Smooth muscle cell (in vitro differentiated cells): ENCODE results near the gene PDLIM1. TPM values are rescaled to one million over a fixed set of nuclear protein-coding genes. Genes with fewer than 3 reads are reported as not detected.

Source experiments
- DNase-seq: peaks from one replicate; lab custom pipeline; 2025; ENCODE audit not compliant: unreplicated experiment; lab: John Stamatoyannopoulos, UW
- H2AFZ ChIP-seq: fragments of 200-600 bp; sonication (generic); 2 replicates; pipeline ENCODE4 v1.6.0; 2016; ENCODE audit warnings: antibody characterized with exemption, low read depth, mild to moderate bottlenecking
- H3F3A ChIP-seq: fragments of 200-600 bp; sonication (generic); 2 replicates; pipeline ENCODE4 v1.6.0; 2017; ENCODE audit warnings: antibody characterized with exemption, low read depth
- H3K27ac ChIP-seq: fragments of 200-600 bp; sonication (generic); 2 replicates; pipeline ENCODE4 v1.5.1; 2016; ENCODE audit warnings: low read depth, mild to moderate bottlenecking
- H3K27me3 ChIP-seq: fragments of 200-600 bp; sonication (generic); 2 replicates; pipeline ENCODE4 v1.6.1; 2016; ENCODE audit warnings: low read depth, mild to moderate bottlenecking
- H3K36me3 ChIP-seq: fragments of 200-600 bp; sonication (generic); 2 replicates; pipeline ENCODE4 v1.5.1; 2016; ENCODE audit warnings: low read depth
- H3K4me1 ChIP-seq: fragments of 200-600 bp; sonication (generic); 2 replicates; pipeline ENCODE4 v1.5.1; 2016; ENCODE audit warnings: low read depth
- H3K4me2 ChIP-seq: fragments of 200-600 bp; sonication (generic); 2 replicates; pipeline ENCODE4 v1.6.0; 2016; ENCODE audit warnings: mild to moderate bottlenecking
- H3K4me3 ChIP-seq: fragments of 200-600 bp; sonication (generic); 2 replicates; pipeline ENCODE4 v1.5.1; 2016; ENCODE audit warnings: mild to moderate bottlenecking
- H3K79me2 ChIP-seq: fragments of 200-600 bp; sonication (generic); 2 replicates; pipeline ENCODE4 v1.6.0; 2016; ENCODE audit warnings: low read depth, mild to moderate bottlenecking
- H3K9ac ChIP-seq: fragments of 200-600 bp; sonication (generic); 2 replicates; pipeline ENCODE4 v1.6.0; 2016; ENCODE audit warnings: low read depth
- H3K9me3 ChIP-seq: fragments of 200-600 bp; sonication (generic); replicated peaks from 2 replicates; pipeline ENCODE4 v1.5.1; 2016; ENCODE audit warnings: low read depth
- H4K20me1 ChIP-seq: fragments of 200-600 bp; sonication (generic); 2 replicates; pipeline ENCODE4 v1.6.0; 2016; ENCODE audit warnings: low read depth
- WGBS: methylation state at CpG from one replicate; pipeline ENCODE4 v1.1.7; 2016; ENCODE audit warnings: low lambda C conversion rate; 5-methylcytosine and 5-hydroxymethylcytosine counted together
- polyA plus RNA-seq: library from polyadenylated mRNA; unstranded; fragments of >200 nt; fragmentation: Nextera tagmentation; extraction: Ambion mirVana; gene quantifications from 2 replicates; pipeline ENCODE4 v1.2.1, GENCODE V29; 2016
- total RNA-seq: library from RNA; depleted of rRNA; stranded (reverse); fragments of >200 nt; gene quantifications from 2 replicates; pipeline ENCODE4 v1.2.3, GENCODE V29; 2014
- TF ChIP-seq, protein P1 (sequence below): fragments of 200-600 bp; sonication (generic); IDR thresholded peaks from 2 replicates; pipeline ENCODE4 v1.5.1; 2017; ENCODE audit warnings: borderline replicate concordance, mild to moderate bottlenecking, antibody characterized with exemption; ENCODE audit not compliant: insufficient read depth, poor library complexity, severe bottlenecking

PDLIM1 gene
- total and polyA plus RNA-seq, 2 experiments from 2014 or later = 102 to 187 TPM

DNA sequence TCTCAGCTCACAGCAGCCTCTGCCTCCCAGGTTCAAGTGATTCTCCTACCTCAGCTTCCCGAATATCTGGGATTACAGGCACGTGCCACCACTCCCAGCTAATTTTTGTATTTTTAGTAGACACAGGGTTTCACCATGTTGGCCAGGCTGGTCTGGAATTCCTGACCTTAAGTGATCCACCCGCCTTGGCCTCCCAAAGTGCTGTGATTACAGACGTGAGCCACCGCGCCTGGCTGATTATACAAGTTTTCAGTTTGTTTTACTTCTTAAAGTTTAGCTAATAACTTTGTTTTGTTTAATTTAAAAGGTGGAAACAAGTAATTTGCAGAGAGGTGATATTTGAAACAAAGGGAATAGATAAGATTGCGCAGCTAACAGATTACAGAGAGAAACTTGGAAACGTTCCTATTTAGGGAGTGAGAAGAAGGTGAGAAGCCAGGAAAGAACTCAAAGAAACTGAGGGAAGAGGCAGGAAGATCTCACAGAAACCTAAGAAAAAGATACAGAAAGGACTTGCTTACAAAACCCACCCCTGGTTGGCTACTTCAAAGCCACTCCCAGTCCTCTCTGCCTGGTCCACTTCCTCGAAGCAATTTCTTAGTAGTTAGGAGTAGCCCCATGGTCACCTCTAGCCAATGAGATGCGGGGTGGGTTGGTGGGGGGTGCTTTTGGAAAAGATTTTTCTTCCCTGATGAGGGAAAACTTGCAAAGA lies 15.0 kb upstream of the PDLIM1 start:
- H3K27ac ChIP-seq = no peak overlapping the region
- H3K79me2 ChIP-seq = no peaks in the 10 kb centered on the region
- H3K9ac ChIP-seq = no peak overlapping the region
- DNase-seq = no peak
- no peaks in the 10 kb centered on the region for H3K27me3 ChIP-seq
- H3K4me1 ChIP-seq = peaks cover 25% of the 10 kb centered on the region
- no peak overlapping the region for H3K4me2 ChIP-seq
- no peaks in the 10 kb centered on the region for H3K9me3 ChIP-seq
- 75% methylated on average over 10 of the region's 10 CpGs for WGBS
- no peaks in the 10 kb centered on the region for H4K20me1 ChIP-seq
- TF ChIP-seq, protein P1, sequence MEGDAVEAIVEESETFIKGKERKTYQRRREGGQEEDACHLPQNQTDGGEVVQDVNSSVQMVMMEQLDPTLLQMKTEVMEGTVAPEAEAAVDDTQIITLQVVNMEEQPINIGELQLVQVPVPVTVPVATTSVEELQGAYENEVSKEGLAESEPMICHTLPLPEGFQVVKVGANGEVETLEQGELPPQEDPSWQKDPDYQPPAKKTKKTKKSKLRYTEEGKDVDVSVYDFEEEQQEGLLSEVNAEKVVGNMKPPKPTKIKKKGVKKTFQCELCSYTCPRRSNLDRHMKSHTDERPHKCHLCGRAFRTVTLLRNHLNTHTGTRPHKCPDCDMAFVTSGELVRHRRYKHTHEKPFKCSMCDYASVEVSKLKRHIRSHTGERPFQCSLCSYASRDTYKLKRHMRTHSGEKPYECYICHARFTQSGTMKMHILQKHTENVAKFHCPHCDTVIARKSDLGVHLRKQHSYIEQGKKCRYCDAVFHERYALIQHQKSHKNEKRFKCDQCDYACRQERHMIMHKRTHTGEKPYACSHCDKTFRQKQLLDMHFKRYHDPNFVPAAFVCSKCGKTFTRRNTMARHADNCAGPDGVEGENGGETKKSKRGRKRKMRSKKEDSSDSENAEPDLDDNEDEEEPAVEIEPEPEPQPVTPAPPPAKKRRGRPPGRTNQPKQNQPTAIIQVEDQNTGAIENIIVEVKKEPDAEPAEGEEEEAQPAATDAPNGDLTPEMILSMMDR = no peak
- H3K4me3 ChIP-seq = no peak overlapping the region
- peaks cover 16% of the 10 kb centered on the region for H3F3A ChIP-seq
- no peaks in the 10 kb centered on the region for H3K36me3 ChIP-seq
- no peak overlapping the region for H2AFZ ChIP-seq

- Histone ChIP-seq H3K4me2 (no peak overlapping the region), H3K9ac (no peak overlapping the region), H3K27ac (no peak overlapping the region), H3F3A (peaks cover 13% of the 10 kb centered on the region), H3K4me1 (peaks cover 25% of the 10 kb centered on the region), H2AFZ (no peak overlapping the region), H3K36me3 (no peaks in the 10 kb centered on the region), H3K79me2 (no peaks in the 10 kb centered on the region), H4K20me1 (no peaks in the 10 kb centered on the region), H3K27me3 (no peaks in the 10 kb centered on the region), H3K4me3 (no peak overlapping the region), H3K9me3 (no peaks in the 10 kb centered on the region)
- 74% methylated on average over 2 of the region's 2 CpGs for WGBS
- TF ChIP-seq, protein P1 = no peak
- no peak for DNase-seq
Observed at GRCh38 chr10:95304976-95305375, 14.2 kb upstream of the PDLIM1 start.

GRCh38 chr10:95304463-95304862 lies 13.7 kb upstream of the PDLIM1 start:
- no peak for DNase-seq
- no peak overlapping the region for H3K9ac ChIP-seq
- H3K27ac ChIP-seq = no peak overlapping the region
- no peaks in the 10 kb centered on the region for H3K9me3 ChIP-seq
- H3K4me2 ChIP-seq = no peak overlapping the region
- peaks cover 23% of the 10 kb centered on the region for H3K4me1 ChIP-seq
- no peak overlapping the region for H2AFZ ChIP-seq
- no peaks in the 10 kb centered on the region for H4K20me1 ChIP-seq
- no peak overlapping the region for H3K4me3 ChIP-seq
- H3K79me2 ChIP-seq = no peaks in the 10 kb centered on the region
- TF ChIP-seq, protein P1 = no peak
- H3K27me3 ChIP-seq = no peaks in the 10 kb centered on the region
- H3F3A ChIP-seq = peaks cover 8% of the 10 kb centered on the region
- 84% methylated on average over 4 of the region's 4 CpGs for WGBS
- no peaks in the 10 kb centered on the region for H3K36me3 ChIP-seq

DNA sequence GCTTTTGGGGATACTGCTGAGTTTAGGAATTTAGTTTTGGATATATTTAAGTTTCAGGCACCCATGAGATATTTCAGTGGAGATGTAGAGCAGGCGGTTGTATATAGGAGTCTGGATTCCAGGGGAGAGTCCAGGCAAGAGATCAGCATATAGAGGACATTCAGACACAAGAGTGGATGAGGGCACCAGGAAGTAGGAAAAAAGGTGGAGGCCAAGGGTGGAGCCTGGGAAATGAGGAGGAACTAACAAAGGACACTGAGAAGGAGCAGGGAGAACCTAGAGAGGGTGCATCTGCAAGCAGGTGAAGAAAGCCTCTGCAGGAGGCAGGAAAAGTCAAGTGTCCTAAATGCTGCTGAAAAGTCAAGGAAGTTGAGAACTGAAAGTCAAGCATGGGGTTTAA lies 13.1 kb upstream of the PDLIM1 start:
- Histone ChIP-seq H3K27ac (no peak overlapping the region), H3K4me2 (no peak overlapping the region), H3F3A (peaks cover 4% of the 10 kb centered on the region), H3K79me2 (no peaks in the 10 kb centered on the region), H3K4me1 (peaks cover 18% of the 10 kb centered on the region), H3K27me3 (no peaks in the 10 kb centered on the region), H3K36me3 (no peaks in the 10 kb centered on the region), H3K4me3 (no peak overlapping the region), H3K9me3 (no peaks in the 10 kb centered on the region), H2AFZ (no peak overlapping the region), H3K9ac (no peak overlapping the region), H4K20me1 (no peaks in the 10 kb centered on the region)
- TF ChIP-seq, protein P1 = no peak
- DNase-seq = no peak
- 96% methylated on average over 1 of the region's 1 CpG for WGBS
